MM.1S (cell line): ENCODE results near the gene DEFB108B.
"Not testable (repeated sequence)": the region's sequence is repeated elsewhere in the genome, so short reads cannot be mapped to it uniquely, and the experiment has no call there.

Experiments used
- DNase-seq: peaks from one replicate; pipeline ENCODE4 v3.0.0-alpha.2; 2015
- H2AFZ ChIP-seq: fragments of 300-600 bp; sonication (generic); 2 replicates; pipeline ENCODE4 v1.6.0; 2016; ENCODE audit warnings: antibody characterized with exemption, low read length
- H3F3A ChIP-seq: fragments of 300-600 bp; sonication (generic); 2 replicates; pipeline ENCODE4 v1.6.1; 2016; ENCODE audit warnings: mild to moderate bottlenecking, antibody characterized with exemption, low read length, moderate library complexity, mixed read lengths; ENCODE audit not compliant: insufficient read depth
- H3K27ac ChIP-seq: fragments of 300-600 bp; sonication (generic); 2 replicates; pipeline ENCODE4 v1.5.1; 2016; ENCODE audit warnings: mild to moderate bottlenecking, low read length
- H3K27me3 ChIP-seq: fragments of 300-600 bp; sonication (generic); replicated peaks from 2 replicates; pipeline ENCODE4 v1.6.0; 2016; ENCODE audit warnings: low read length; ENCODE audit not compliant: insufficient read depth
- H3K36me3 ChIP-seq: fragments of 300-600 bp; sonication (generic); replicated peaks from 2 replicates; pipeline ENCODE4 v1.6.1; 2016; ENCODE audit warnings: mild to moderate bottlenecking, low read length, mixed read lengths; ENCODE audit not compliant: insufficient read depth
- H3K4me1 ChIP-seq: fragments of 300-600 bp; sonication (generic); 2 replicates; pipeline ENCODE4 v1.6.1; 2016; ENCODE audit warnings: low read length, mixed read lengths
- H3K4me2 ChIP-seq: fragments of 300-600 bp; sonication (generic); 2 replicates; pipeline ENCODE4 v1.6.0; 2016; ENCODE audit warnings: low read depth, low read length
- H3K4me3 ChIP-seq: fragments of 300-600 bp; sonication (generic); 2 replicates; pipeline ENCODE4 v1.5.1; 2016; ENCODE audit warnings: low read length, mixed read lengths
- H3K79me2 ChIP-seq: fragments of 300-600 bp; sonication (generic); 2 replicates; pipeline ENCODE4 v1.6.1; 2016; ENCODE audit warnings: mixed run types, low read length, mixed read lengths
- H3K9ac ChIP-seq: fragments of 300-600 bp; sonication (generic); 2 replicates; pipeline ENCODE4 v1.6.1; 2016; ENCODE audit warnings: low read length, mixed read lengths
- H3K9me2 ChIP-seq: fragments of 300-600 bp; sonication (generic); replicated peaks from 2 replicates; pipeline ENCODE4 v1.6.1; 2016; ENCODE audit warnings: mild to moderate bottlenecking, low read length, mixed read lengths; ENCODE audit not compliant: insufficient read depth
- H3K9me3 ChIP-seq: fragments of 300-600 bp; sonication (generic); replicated peaks from 2 replicates; pipeline ENCODE4 v1.6.1; 2016; ENCODE audit warnings: mild to moderate bottlenecking, low read length, mixed read lengths; ENCODE audit not compliant: insufficient read depth
- H4K20me1 ChIP-seq: fragments of 300-600 bp; sonication (generic); 2 replicates; pipeline ENCODE4 v1.6.1; 2016; ENCODE audit warnings: mild to moderate bottlenecking, low read length, moderate library complexity, mixed read lengths; ENCODE audit not compliant: insufficient read depth
- TF ChIP-seq, protein P1 (sequence below): fragments of 300-600 bp; sonication (generic); IDR thresholded peaks from 2 replicates; pipeline ENCODE4 v1.5.1; 2016; ENCODE audit warnings: antibody characterized with exemption, low read length, mixed read lengths

Gene DEFB108B

GRCh38 chr11:71791111-71791510, 41.9 kb upstream of the DEFB108B start:
- not testable (repeated sequence) for H2AFZ ChIP-seq, H3K79me2 ChIP-seq, H3K9me2 ChIP-seq, H3K27me3 ChIP-seq, H3K9me3 ChIP-seq, H3K9ac ChIP-seq, H4K20me1 ChIP-seq, H3K4me2 ChIP-seq, H3K4me3 ChIP-seq, DNase-seq, H3K36me3 ChIP-seq, H3K27ac ChIP-seq
- H3K4me1 ChIP-seq = peaks cover 15% of the 10 kb centered on the region
- H3F3A ChIP-seq = peaks cover 14% of the 10 kb centered on the region

GRCh38 chr11:71792621-71793235, 40.3 kb upstream of the DEFB108B start:
- TF ChIP-seq, protein P1, sequence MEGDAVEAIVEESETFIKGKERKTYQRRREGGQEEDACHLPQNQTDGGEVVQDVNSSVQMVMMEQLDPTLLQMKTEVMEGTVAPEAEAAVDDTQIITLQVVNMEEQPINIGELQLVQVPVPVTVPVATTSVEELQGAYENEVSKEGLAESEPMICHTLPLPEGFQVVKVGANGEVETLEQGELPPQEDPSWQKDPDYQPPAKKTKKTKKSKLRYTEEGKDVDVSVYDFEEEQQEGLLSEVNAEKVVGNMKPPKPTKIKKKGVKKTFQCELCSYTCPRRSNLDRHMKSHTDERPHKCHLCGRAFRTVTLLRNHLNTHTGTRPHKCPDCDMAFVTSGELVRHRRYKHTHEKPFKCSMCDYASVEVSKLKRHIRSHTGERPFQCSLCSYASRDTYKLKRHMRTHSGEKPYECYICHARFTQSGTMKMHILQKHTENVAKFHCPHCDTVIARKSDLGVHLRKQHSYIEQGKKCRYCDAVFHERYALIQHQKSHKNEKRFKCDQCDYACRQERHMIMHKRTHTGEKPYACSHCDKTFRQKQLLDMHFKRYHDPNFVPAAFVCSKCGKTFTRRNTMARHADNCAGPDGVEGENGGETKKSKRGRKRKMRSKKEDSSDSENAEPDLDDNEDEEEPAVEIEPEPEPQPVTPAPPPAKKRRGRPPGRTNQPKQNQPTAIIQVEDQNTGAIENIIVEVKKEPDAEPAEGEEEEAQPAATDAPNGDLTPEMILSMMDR = peak; percentile 51
- not testable (repeated sequence) for H2AFZ ChIP-seq, H3K79me2 ChIP-seq, H3K4me3 ChIP-seq, H3K27me3 ChIP-seq, H3K9me3 ChIP-seq, H3K4me2 ChIP-seq, H4K20me1 ChIP-seq, H3K9ac ChIP-seq, H3K27ac ChIP-seq, H3K9me2 ChIP-seq, H3K36me3 ChIP-seq
- Histone ChIP-seq H3F3A (peaks cover 14% of the 10 kb centered on the region), H3K4me1 (peaks cover 15% of the 10 kb centered on the region)
- peak; percentile 16 for DNase-seq

DNA sequence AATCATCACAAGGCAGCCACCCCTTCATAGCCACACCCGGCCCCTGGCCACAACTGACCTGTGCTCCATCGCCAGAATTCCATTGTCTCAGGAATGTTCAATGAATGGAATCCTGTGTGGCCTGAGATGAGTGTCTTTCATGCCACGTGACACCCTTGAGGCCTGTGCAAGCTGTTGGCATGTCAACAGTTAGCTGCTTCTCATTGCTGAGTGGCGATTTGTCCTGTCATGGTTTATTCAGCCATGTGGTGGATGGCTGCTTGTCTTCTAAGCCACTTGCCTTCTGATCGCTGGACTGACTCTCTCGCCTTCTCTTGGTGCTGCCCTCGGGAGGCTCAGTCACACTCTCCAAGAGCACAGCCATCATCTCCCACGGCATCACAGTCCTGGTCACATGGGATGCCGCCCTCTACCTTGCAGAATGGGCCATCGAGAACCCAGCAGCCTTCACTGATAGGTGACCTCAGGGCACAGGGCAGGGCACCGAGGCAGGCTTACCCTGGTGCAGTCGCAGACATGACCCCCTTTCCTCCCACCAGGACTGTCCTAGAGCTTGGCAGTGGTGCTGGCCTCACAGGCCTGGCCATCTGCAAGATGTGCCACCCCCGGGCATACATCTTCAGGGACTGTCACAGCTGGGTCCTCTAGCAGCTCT, 38.5 kb upstream of the DEFB108B start:
- DNase-seq, H3K4me1 ChIP-seq, H3F3A ChIP-seq: not testable (repeated sequence)

GRCh38 chr11:71795236-71795635, 37.8 kb upstream of the DEFB108B start:
- H3K9ac ChIP-seq, H3K36me3 ChIP-seq, H3F3A ChIP-seq, H4K20me1 ChIP-seq, H3K4me3 ChIP-seq, H3K9me3 ChIP-seq, H3K9me2 ChIP-seq, H3K27me3 ChIP-seq, H2AFZ ChIP-seq, H3K4me1 ChIP-seq, H3K4me2 ChIP-seq, DNase-seq, H3K27ac ChIP-seq, H3K79me2 ChIP-seq: not testable (repeated sequence)

More for the DNA sequence above, 38.5 kb upstream of the DEFB108B start:
- H4K20me1 ChIP-seq, H3K4me2 ChIP-seq, H3K9ac ChIP-seq, H3K9me3 ChIP-seq, H2AFZ ChIP-seq, H3K9me2 ChIP-seq, H3K27me3 ChIP-seq, H3K36me3 ChIP-seq, H3K79me2 ChIP-seq, H3K4me3 ChIP-seq, H3K27ac ChIP-seq: not testable (repeated sequence)

GRCh38 chr11:71796016-71796415, 37.0 kb upstream of the DEFB108B start:
- DNase-seq, H3K9me2 ChIP-seq, H3K27me3 ChIP-seq, H3F3A ChIP-seq, H3K9ac ChIP-seq, H3K79me2 ChIP-seq, H3K9me3 ChIP-seq, H2AFZ ChIP-seq, H3K4me1 ChIP-seq, H4K20me1 ChIP-seq, H3K4me2 ChIP-seq, H3K4me3 ChIP-seq, H3K36me3 ChIP-seq, H3K27ac ChIP-seq: not testable (repeated sequence)

DNA sequence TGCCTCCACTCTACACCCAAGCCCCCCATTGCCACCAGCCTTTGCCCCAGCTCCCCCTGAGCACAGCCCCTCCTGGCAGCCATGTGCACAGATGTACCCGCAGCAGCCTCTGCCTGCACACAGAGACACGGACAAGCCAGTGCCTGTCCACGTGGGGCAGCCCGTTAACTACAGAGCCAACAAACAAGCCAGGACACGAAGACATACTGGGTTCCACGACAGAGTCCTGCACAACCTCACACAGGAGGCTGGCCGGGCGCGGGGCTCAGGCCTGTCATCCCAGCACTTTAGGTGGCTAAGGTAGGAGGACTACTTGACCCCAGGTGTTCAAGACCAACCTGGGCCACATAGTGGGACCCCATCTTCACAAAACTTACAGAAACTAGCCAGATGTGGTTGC, 36.2 kb upstream of the DEFB108B start:
- not testable (repeated sequence) for H3K27ac ChIP-seq, H3K36me3 ChIP-seq, H3K4me1 ChIP-seq, H3K9ac ChIP-seq, H3K9me3 ChIP-seq, H3K9me2 ChIP-seq, DNase-seq, H3F3A ChIP-seq, H3K4me2 ChIP-seq, H2AFZ ChIP-seq, H4K20me1 ChIP-seq, H3K27me3 ChIP-seq, H3K4me3 ChIP-seq, H3K79me2 ChIP-seq

DNA sequence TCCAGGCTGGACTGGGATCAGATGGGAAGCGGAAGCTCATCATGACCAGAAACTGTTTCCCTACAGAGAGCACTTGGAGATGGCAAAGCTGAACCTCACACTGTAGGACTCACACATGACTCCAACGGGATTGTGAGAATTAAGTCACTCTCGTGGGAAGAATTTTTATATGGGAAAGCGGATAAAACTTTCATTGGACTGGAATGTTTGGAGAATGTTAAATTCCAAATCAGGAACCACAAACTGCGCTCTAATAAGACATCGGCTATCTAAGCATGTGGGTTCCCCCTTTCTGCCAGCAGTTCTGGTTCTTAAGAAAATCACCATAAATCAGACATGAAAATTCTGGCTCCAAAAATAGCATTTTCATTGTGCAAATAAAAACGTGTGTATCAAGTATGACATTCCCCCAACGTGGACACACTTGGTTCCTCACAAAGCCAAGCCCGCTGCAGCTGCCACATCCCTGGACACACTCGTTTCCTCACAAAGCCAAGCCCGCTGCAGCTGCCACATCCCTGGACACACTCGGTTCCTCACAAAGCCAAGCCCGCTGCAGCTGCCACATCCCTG, 33.4 kb upstream of the DEFB108B start:
- H3K4me3 ChIP-seq, H2AFZ ChIP-seq, H3K4me2 ChIP-seq, H3K27ac ChIP-seq, H3K9me2 ChIP-seq, H3K9me3 ChIP-seq, H3K36me3 ChIP-seq, H3K4me1 ChIP-seq, H3K27me3 ChIP-seq, DNase-seq, H4K20me1 ChIP-seq, H3F3A ChIP-seq, H3K79me2 ChIP-seq, H3K9ac ChIP-seq: not testable (repeated sequence)
